ENCODE measurements around the gene TIMM10. TPM values are rescaled to one million over a fixed set of nuclear protein-coding genes. Genes with fewer than 3 reads are reported as not detected.

The TIMM10 gene
- total RNA-seq, 4 donors from 2014 or later: 16.8 to 39.6 (median 19.6) TPM

DNA sequence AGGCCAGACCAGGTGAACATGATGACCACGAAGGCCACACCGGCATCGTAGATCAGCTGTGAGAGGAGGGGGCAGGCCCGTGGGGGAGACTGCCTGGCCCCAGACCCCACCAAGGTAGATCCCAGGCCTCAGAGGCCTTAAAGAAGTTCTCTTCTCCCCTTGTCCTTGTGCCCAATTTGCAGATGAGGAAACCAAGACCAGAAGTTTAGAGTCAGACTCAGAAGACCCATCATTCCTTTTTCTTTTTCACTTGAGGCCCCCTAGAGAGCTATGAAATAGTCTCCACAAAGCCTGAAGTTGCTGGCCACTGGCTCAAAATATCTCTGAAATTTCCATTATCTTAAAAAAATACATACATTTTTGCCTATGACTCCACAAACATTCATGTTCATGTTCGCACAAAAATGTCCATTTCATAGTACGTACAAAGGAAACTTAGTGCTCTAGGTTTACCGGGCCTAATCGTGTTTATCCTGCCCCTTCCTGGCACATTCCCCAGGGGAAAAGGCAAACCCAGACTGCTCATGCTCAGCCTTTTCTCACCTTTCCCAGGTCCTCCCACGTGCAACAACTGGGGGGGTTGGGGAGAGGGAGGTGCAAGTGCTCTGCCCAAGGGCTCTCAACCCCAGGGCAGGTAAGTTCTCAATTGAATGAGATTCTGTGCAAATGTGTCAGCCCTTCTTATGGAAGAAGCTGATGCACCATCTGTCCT is 34.3 kb downstream of the TIMM10 start:
- no peak for DNase-seq
- H3K27me3 ChIP-seq: no peaks in the 10 kb centered on the region
- no peak overlapping the region for H3K27ac ChIP-seq
- no peaks in the 10 kb centered on the region for H3K36me3 ChIP-seq
- H3K9me3 ChIP-seq: no peaks in the 10 kb centered on the region
- no peak overlapping the region for H3K4me3 ChIP-seq
- peaks cover 0 to 12% (median 2%) of the 10 kb centered on the region in 4 donors for H3K4me1 ChIP-seq
- TF ChIP-seq, protein P1, sequence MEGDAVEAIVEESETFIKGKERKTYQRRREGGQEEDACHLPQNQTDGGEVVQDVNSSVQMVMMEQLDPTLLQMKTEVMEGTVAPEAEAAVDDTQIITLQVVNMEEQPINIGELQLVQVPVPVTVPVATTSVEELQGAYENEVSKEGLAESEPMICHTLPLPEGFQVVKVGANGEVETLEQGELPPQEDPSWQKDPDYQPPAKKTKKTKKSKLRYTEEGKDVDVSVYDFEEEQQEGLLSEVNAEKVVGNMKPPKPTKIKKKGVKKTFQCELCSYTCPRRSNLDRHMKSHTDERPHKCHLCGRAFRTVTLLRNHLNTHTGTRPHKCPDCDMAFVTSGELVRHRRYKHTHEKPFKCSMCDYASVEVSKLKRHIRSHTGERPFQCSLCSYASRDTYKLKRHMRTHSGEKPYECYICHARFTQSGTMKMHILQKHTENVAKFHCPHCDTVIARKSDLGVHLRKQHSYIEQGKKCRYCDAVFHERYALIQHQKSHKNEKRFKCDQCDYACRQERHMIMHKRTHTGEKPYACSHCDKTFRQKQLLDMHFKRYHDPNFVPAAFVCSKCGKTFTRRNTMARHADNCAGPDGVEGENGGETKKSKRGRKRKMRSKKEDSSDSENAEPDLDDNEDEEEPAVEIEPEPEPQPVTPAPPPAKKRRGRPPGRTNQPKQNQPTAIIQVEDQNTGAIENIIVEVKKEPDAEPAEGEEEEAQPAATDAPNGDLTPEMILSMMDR (IDR thresholded peaks at IDR 0.05): no peak
- no peak for TF ChIP-seq POLR2A (IDR thresholded peaks at IDR 0.05)

DNA sequence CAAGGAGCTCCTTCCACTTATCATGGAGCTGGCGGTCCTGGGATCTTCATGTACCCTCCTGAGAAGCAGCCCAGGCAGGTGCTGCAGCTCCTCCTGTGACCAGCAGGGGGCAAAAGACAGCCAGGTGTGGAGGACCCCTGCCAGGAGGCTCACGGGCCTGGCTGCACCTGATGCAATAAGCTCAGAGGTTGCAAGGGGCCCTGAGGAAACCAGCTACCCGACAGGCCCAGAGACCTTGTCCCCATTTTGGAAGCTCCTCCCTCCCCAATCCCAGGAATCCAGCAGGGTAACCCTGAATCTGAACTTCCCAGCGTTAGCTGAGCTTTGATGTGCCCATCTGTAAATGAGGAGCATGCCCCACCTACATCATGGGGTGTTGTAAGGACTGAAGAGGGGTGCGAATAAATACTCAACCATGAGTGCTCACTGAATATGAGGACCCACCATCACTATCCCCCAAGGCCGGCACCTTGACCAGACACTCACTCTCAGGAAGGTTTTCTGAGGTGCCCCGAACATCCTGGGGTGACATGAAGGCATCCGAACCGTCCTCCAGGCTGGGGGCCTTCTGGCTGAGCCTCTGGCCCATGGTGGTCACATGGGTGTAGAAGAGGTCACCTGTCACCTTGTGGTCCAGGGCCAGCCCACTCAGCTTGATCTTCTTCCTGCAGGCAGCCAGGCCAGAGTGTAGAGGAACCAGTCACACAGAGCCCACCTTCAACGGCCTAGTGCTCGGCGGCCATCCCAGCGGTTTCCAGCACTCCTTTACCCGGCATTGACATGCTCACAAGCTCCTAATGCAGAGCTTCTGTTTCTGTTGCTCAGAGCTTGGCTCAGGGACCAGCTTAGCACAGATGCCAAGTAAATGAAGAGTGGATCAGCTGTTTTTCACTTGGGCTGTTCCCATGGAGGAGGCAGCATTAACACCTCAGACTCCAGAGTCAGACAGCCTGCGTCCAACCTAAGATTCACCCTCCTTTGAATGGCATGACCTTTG is 36.7 kb downstream of the TIMM10 start:
- Histone ChIP-seq H3K36me3 (peaks cover 0 to 15% (median 0%) of the 10 kb centered on the region in 3 donors), H3K27me3 (no peaks in the 10 kb centered on the region), H3K27ac (no peak overlapping the region), H3K4me3 (no peak overlapping the region), H3K4me1 (peaks cover 0 to 6% (median 0%) of the 10 kb centered on the region in 4 donors), H3K9me3 (no peaks in the 10 kb centered on the region)
- peak; percentile 61 to 87 (median 73) for DNase-seq
- no peak for TF ChIP-seq POLR2A (IDR thresholded peaks at IDR 0.05)
- TF ChIP-seq, protein P1 (IDR thresholded peaks at IDR 0.05): peak; percentile 62 to 94 (median 78)

DNA sequence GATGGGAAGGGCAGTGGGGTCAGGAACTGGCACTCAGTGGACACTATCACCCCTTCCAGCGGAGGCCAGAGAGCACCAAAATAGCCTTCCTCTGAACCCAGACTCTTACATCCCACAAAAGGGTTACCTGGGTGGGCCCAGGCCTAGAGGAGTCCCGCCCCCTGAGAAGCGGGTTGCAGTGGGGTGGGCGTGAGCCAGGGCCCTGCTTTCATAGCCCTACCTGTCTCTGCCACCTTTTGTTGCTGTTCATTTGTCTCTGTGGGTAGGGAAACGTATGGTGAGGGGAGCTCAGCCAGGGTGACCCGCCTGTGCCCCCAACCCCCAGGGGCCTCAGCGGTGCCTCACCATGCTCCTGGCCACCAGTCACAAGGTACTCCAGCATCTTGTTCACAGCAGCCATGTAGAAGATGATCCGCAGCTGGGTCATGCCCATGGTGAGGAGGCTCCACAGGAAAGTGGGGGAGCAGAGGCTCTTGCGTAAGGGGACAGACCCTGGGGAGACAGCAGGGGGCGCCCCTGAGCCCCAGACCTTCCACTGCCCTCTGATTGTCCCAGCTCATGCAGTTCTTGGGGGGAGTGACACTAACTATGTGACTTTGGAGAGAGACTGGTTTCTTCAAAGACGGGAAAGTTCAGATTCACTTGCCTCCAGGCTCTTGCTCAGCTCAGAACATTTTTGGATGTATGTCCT is 39.0 kb downstream of the TIMM10 start:
- no peak overlapping the region for H3K4me3 ChIP-seq
- no peak overlapping the region for H3K27ac ChIP-seq
- peak in 1 of 3 donors; percentile 62 for DNase-seq
- no peak for TF ChIP-seq POLR2A (IDR thresholded peaks at IDR 0.05)
- TF ChIP-seq, protein P1 (IDR thresholded peaks at IDR 0.05): peak in 5 of 6 experiments; percentile 8 to 56 (median 48)
- H3K9me3 ChIP-seq: no peaks in the 10 kb centered on the region
- peaks cover 0 to 25% (median 0%) of the 10 kb centered on the region in 3 donors for H3K36me3 ChIP-seq
- H3K4me1 ChIP-seq: no peaks in the 10 kb centered on the region
- H3K27me3 ChIP-seq: no peaks in the 10 kb centered on the region

DNA sequence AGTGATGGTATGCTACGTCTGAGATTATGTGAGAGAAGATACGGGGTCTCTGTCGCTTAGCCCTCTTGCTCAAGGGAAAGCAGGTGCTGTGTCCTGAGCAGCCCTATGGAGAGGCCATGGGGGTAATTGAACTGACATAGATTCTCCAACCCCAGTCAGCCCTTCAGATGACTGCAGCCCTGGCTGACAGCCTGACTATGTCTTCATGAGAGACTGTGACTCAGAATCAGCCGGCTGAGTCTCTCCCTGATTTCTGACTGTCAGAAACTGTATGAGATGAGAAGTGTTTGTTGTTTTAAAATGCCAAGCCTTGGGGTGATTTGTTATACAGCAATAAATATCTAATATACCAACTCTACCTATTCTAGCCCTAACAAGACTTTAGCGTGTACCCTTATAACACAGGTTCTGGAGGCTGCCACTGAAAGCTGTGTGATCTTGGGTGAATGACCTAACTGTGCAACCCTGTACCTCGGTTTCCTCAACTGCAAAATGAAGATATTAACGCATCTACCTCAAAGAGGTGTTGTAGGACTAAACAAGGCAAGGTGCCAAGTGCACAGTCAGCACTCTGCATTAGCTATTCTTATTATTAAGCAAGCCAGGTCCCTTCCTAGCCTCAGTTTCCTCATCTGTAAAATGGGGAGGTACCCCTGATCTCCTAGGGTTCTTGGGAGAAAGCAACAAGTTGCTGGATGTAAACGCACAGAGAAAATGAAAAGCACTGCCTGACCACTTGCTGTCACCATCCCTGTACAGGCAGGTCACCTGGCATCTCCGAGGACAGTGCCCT is 39.9 kb downstream of the TIMM10 start:
- TF ChIP-seq, protein P1 (IDR thresholded peaks at IDR 0.05): no peak
- no peak for TF ChIP-seq POLR2A (IDR thresholded peaks at IDR 0.05)
- H3K4me1 ChIP-seq: no peaks in the 10 kb centered on the region
- no peaks in the 10 kb centered on the region for H3K9me3 ChIP-seq
- no peaks in the 10 kb centered on the region for H3K27me3 ChIP-seq
- no peak overlapping the region for H3K27ac ChIP-seq
- no peak overlapping the region for H3K4me3 ChIP-seq
- DNase-seq: no peak
- H3K36me3 ChIP-seq: peaks cover 0 to 26% (median 0%) of the 10 kb centered on the region in 3 donors
